ENCODE data around the gene CCT5. TPM values are rescaled to one million over a fixed set of nuclear protein-coding genes. Genes with fewer than 3 reads are reported as not detected.
"Not testable (repeated sequence)": the region's sequence is repeated elsewhere in the genome, so short reads cannot be mapped to it uniquely, and the experiment has no call there.

CCT5 gene
- total RNA-seq, 1 donor from 2014 or later: 47.9 TPM

DNA sequence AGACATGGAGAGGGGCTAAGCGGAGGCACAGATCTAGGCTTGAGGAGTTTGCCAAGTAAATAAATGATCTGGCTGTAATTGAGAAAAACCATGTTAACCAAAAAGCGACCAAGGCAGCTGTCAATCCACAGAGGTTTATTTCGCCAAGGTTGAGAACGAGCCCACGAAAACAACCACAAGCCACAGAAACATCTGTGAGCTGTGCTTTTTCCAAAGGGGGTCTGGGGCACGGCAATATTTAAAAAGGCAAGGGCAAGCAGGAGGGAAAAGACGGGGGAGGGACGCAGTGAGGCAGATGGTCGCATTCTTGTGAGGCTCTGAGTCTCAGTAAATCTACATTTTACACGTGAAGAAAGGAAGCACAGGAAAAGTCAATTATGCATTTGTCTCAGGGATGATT, 25.4 kb downstream of the CCT5 start:
- DNase-seq (ENCODE audit: low spot score) (no peak), ATAC-seq (no peak)

GRCh38 chr5:10275991-10276390, 25.9 kb downstream of the CCT5 start:
- ATAC-seq (peak; percentile 54), DNase-seq (ENCODE audit: low spot score) (no peak)

GRCh38 chr5:10276691-10277090, 26.6 kb downstream of the CCT5 start:
- no peak for DNase-seq (ENCODE audit: low spot score)
- ATAC-seq: no peak

DNA sequence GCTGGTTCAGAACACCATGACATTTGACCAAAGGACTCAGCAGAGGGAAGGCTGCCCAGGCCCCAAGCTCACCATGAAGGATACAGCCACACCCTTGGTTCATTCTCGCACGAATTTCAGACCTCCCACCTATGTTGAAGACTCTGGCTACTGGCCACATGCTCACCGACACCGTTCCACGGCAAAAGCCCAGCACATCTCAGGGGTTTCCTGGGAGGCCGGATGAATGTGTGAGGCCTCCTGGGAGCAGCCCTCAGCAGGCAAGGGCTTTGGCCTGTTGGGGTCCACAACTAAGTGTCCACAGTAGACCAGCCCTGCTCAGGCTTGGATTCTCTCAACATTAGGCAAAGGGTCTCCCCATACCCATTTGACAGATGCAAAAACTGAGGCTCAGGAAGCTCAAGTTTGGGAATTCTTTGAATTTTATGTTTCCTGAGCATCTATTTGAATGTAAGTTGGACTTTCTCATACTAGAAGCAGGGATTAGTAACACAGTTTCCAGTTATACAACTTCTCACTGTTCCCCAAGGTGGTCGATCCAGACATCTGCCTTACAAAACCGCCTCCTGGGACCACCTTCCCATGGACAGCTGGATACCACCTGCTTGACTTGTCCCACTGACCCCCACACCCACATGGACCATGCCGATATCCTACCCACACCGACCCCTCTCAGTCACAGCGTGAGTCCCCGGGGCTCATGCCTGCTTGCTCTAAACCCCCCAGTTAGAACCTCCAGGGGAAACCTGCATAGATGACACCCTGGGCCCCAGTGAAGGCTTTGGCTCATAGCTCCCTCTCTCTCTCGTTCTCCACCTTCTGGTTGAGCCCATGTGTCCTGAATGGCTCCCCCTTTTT, 27.9 kb downstream of the CCT5 start:
- DNase-seq (ENCODE audit: low spot score) (no peak), ATAC-seq (no peak)

- ATAC-seq: peak; percentile 74
- DNase-seq (ENCODE audit: low spot score): peak; percentile 58
Observed at GRCh38 chr5:10278658-10279279, 28.7 kb downstream of the CCT5 start.

GRCh38 chr5:10279328-10279727, 29.2 kb downstream of the CCT5 start:
- ATAC-seq (no peak), DNase-seq (ENCODE audit: low spot score) (no peak)

GRCh38 chr5:10279925-10280720, 30.0 kb downstream of the CCT5 start:
- ATAC-seq (no peak), DNase-seq (ENCODE audit: low spot score) (no peak)

DNA sequence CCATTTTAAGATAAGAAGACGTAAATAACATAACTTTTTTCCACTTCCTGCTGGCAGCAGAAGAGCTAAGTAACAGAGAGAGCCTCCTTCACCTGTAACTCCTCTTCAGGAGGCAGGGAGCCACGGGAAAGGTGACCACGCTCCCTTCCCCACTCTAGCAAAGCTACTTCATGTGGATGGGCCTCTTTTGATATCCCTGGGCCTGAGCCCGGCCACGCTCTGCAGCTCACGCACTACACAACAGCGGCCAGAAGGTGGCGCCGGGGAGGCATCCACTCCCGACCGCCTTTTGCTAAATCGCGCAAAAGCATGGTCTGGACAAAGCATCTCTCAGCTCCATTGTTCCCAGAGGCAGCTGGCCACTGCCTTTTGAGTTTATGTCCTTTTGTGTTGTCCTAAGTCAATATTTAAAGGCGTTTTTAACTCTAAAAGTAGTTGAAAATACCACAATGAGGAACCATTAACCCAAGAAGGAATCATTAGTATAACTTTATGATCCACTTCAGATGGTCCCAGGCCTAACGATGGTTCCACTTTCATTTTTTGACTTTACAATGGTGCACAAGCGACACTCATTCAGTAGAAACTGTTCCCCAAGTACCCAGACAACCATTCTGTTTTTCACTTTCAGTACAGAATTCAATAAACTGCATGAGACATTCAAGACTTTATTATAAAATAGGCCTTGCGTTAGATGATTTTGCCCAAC, 34.0 kb downstream of the CCT5 start:
- peak; percentile 77 for ATAC-seq
- peak; percentile 78 for DNase-seq (ENCODE audit: low spot score)

- DNase-seq (ENCODE audit: low spot score); ATAC-seq: not testable (repeated sequence)
Observed at GRCh38 chr5:10285362-10285761, 35.3 kb downstream of the CCT5 start.

DNA sequence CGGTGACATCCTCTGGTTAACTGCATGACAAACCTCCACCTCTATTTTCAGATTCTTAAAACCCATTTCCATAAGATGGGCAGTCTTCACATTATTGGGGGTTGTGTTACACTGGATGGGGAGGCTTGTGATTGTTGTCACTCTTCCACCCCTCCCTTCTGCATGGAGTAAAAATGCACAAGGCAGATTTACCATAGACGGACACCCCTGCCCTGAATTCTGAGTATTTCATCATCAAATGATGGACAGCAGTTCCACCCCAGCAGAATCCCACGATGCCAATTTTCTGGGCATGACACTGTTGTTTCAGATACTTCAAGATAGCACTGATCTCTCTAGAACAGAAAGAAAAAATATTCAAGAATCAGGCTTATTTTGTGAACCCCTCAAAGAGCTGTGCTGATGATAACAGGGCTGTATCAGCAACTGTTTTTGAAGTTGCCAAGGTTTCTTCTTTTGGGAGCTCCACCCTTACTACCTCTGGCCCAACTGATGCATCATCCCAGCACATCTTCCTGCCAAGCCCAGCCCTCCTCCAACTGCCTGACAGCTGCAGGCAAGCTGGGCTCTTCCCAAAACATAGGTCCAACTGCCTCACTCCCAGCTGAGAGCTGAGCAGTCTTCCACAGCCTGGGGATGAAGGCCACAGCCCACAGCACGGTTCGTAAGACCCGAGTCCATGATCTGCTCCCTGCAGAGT, 36.2 kb downstream of the CCT5 start:
- DNase-seq (ENCODE audit: low spot score) (no peak), ATAC-seq (no peak)

GRCh38 chr5:10286862-10287227, 36.8 kb downstream of the CCT5 start:
- DNase-seq (ENCODE audit: low spot score): no peak
- no peak for ATAC-seq

DNA sequence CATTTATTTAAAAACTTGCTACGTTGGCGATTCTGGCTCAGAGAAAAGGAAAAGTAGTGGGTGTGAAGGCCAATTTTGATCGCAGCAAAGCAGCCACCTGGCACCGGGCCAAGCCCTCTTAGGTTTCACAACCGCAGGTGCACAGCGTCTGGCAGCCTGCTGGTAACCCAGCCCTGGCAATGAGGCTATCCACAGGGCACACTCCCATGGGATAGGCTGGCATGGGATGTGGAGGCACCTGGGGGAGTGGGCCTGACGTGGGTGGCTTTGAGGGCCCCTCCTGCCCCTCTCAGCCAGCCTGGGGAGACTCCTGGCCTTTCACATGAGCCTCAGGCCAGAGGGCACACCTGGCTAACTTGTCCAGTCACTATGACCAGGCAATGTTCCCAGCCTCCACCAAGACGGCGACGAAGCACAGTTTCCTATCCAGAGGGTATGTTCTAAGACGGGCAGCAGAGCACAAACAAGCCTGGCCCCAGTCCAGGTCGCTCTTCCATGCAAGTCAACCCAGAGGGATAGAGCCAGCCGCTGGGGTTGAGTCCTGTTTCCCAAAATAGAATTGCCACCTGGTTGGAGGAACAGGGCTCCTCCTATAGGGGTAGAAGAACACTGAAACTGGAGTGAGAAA, 38.6 kb downstream of the CCT5 start:
- ATAC-seq (peak; percentile 83), DNase-seq (ENCODE audit: low spot score) (peak; percentile 97)

DNA sequence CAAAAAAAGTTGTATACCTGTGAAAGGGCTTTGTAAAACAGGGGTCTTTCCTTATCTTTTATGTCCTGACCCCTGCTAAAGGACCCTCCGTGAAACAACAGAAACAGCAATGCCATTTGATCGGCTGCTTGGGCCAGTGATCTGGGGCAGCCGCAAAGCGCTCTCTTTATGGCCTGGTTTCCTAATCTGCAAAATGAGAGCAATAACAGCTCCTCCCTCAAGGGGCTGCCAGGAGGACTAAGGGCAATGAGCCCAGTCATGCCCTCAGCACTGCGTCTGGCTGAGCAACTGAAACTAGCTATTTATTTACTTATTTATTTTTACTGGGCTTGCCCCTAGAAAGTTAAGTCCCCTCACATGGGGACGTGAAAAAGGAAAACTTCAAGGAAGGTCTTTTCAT, 39.3 kb downstream of the CCT5 start:
- ATAC-seq (peak; percentile 82), DNase-seq (ENCODE audit: low spot score) (peak; percentile 91)

DNA sequence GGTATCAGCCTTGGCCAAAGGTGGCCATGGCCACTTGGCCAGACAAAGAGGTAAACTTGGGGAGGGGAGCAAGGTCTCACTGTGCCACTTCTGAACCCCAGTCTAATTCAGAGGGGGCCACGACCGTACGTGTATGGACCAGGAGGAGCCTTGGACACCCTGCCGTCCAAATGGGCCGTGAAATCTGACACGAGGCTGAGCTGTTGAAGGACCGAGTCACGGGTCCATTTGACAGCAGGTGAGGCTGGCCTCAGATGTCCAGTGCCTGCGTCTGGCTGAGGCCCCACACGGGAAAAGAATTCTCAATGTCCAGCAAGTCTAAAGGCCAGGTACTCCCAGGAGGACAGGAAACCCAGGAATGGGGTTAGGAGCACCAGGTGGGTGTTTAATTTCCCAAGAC, 39.9 kb downstream of the CCT5 start:
- DNase-seq (ENCODE audit: low spot score) (no peak), ATAC-seq (peak; percentile 20)

DNA sequence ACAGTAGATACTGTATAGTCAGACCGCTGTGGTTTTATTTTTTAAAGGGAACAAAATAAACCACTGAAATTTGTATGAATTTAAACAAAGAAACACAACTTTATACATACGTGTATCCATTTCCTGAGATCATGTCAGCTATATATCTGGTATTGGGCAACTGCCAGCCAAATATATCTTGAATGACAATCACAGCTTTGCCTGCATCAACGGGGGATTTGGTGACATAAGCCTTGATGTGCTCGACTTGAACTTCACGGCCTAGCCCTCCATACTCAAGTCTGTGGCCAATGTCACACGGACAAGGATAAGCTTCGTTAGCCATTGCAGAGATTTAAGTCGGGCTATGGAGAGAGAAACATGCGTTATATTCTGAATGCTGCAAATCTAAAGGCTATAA, 40.4 kb downstream of the CCT5 start:
- DNase-seq (ENCODE audit: low spot score): no peak
- ATAC-seq: no peak

DNA sequence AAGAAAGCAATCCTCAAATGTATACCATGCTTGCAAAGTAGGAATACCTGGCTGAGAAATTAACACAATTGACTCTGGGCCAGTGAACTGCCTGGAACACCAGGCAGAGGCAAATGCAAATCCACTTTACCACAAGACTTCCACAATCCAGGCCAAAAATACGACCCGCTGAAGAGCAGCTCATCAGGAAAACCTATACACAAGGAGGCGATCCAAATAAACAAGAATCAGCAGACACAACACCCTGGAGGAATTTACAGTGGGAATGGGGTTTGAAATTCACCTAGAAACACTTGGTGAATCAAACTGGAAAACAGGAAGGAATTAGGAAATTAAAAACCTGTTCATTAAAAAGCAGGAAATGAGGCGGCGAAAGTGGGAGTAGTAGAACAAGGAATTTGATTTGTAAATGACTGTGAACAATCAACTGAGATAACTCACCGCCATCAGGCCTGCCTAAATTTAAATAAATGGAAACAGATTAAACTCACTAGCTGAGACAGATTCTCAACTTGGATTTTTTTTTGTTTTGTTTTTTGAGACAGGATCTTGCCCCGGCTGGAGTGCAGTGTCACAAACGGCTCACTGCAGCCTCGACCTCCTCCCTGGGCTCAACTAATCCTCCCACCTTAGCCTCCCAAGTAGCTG, 41.7 kb downstream of the CCT5 start:
- no peak for ATAC-seq
- no peak for DNase-seq (ENCODE audit: low spot score)

DNA sequence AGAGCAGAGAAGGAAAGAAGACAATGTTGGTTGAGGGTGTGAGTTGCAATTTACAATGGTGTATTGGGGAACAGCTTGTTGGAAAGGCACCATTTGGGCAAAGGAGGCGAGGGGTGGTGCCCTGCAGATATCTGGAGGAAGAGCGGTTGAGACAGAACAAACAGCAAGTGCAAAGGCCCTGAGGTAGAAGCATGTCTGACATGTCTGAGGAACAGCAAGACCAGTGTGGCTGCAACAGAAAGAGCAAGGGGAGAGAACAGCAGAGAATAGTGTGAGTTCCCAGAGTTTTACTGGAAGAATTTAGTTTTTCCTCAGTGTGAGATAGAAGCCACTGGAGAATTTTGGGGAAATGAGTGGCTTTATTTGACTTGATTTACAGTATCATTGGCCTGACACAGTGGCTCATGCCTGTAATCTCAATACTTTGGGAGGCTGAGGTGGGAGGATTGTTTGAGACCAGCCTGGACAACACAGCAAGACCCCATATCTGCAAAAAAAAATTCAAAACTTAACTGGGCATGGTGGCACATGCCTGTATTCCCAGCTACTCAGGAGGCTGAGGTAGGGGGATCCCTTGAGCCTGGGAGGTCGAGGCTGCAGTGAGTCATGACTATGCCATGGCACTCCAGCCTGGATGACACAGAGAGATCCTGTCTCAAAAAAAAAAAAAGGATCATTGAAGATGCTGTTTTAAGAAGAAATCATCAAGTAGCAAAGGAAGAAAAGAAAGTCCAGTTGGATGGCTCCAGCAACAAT, 44.0 kb downstream of the CCT5 start:
- no peak for DNase-seq (ENCODE audit: low spot score)
- no peak for ATAC-seq

DNA sequence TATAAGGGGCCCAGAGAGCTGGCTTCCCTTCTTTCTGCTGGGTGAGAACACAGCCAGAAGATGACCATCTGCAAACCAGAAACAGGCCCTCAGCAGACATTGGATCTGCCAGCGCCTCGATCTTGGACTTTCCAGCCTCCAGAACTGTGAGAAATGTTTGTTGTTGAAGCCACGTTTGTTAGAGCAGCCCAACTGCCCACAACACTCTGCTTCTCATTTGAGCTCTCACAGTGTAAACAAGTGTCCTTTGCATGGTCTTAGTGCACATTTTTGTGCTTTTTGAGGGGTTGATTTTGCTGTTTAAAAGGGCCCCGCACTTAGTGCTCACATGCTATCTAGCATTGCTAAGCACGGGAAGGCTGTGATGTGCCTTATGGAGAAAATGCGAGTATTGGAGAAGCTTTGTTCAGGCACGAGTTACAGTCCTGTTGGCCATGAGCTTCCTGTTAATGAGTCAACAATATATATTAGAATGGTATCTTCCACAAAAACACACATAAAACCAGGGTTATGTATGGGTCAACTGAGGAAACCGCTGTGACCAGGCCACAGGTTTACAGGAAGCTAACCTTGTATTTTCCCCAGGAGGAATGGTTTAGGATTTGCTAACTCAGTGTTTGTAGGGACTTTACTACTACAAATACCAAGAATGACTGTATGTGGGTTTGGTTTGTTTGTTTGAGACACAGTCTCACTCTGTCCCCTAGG, 45.7 kb downstream of the CCT5 start:
- peak; percentile 12 for ATAC-seq
- no peak for DNase-seq (ENCODE audit: low spot score)

Data from left lobe of liver (tissue), 2 donors.